Measurements from ENCODE around the gene CCDC71.

DNA sequence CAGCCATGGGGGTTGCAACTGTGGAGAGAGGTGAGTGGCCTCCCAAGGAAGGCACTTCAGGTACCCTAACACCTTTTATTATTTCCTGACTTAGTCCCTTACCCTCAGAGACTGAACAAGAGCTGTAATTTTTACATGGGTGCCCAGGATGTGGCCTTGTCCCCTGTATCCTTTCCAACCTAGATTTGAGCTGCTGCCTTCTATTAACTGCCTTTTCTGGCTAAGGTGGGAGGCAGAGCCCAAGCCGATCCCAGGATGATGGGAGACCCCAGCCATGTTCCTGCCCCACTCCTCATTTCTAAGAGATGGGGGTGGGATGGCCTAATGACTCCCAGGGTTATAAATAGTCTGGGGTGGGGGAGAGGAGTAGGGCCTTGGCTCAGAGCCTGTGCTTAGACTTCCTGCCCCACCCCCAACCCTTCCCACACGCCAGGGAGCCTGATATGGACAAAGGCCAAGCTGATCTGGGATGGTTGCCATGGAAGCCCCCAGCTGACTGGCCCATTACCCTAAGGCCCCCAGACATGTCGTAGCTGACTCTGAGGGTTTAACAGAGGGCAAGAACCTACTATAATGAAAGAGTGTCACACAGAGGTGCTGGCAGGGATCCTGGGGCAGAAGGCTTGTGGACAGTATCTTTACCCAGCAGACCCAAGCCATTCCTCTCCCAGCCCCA lies 7.1 kb upstream of the CCDC71 start:
- TF ChIP-seq CTCF (IDR thresholded peaks at IDR 0.05) (no peak), POLR2A (IDR thresholded peaks at IDR 0.05) (no peak)
